Measurements from ENCODE around the gene EHD2.

Gene EHD2

DNA sequence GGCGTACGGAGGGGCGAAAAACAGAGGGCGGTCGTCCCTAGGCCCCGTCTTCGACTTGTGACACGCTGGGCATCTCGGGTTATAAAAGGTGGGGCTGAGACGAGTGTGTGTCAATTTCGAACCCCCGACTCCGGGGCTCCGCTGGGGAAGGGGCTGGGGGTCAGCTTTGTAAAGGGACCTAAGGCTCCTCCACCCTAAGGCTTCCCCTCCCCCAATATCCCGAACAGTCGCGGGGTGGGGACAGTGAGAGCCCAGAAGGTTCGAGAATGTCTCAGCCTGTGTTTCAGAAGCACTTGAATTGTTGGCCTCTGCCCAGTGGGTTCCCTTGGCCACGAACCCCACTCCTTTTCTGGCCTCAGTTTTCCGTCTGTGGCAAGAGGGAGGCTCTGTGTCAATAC is 65.7 kb downstream of the EHD2 start:
- Histone ChIP-seq H3K4me2 (ENCODE audit: insufficient read depth, low read length) (peak overlapping the region; percentile 88), H3K79me2 (ENCODE audit: insufficient read depth, low read length) (peaks cover 16% of the 10 kb centered on the region), H3K4me1 (ENCODE audit: insufficient read depth, low read length) (peaks cover 26% of the 10 kb centered on the region), H4K20me1 (ENCODE audit: insufficient read depth, low read length) (peaks cover 7% of the 10 kb centered on the region), H3K4me3 (ENCODE audit: low read depth in 1 of 2, low read length in 2 of 2) (peak overlapping the region; percentile 67 to 85; a peak in 3 of 4 replicates), H3K27me3 (ENCODE audit: insufficient read depth, low read length, poor library complexity) (no peaks in the 10 kb centered on the region), H3K9me3 (ENCODE audit: insufficient read depth, low read length, severe bottlenecking) (no peaks in the 10 kb centered on the region), H3K27ac (ENCODE audit: low read length) (peak overlapping the region; percentile 89; the same call in 1 of the 2 replicates), H2AFZ (ENCODE audit: low read depth, low read length) (peak overlapping the region; percentile 100), H3K36me3 (ENCODE audit: insufficient read depth, low read length) (peaks cover 12% of the 10 kb centered on the region), H3K9ac (ENCODE audit: low read depth, low read length) (peak overlapping the region; percentile 70)
- TF ChIP-seq EZH2 (IDR thresholded peaks at IDR 0.05; ENCODE audit: borderline replicate concordance, low read depth, low read length, severe bottlenecking) (no peak), CTCF (IDR thresholded peaks at IDR 0.05; ENCODE audit: borderline replicate concordance, extremely low read depth, low read length, poor library complexity, severe bottlenecking) (no peak)
- DNase-seq (no peak), ATAC-seq (ENCODE audit: insufficient read depth, low read depth) (no peak)

- Histone ChIP-seq H3K36me3 (ENCODE audit: insufficient read depth, low read length) (peaks cover 13% of the 10 kb centered on the region), H3K9ac (ENCODE audit: low read depth, low read length) (peak overlapping the region; percentile 70; the same call in 1 of the 2 replicates), H3K4me1 (ENCODE audit: insufficient read depth, low read length) (peaks cover 26% of the 10 kb centered on the region), H3K4me2 (ENCODE audit: insufficient read depth, low read length) (peak overlapping the region; percentile 88), H3K79me2 (ENCODE audit: insufficient read depth, low read length) (peaks cover 16% of the 10 kb centered on the region), H2AFZ (ENCODE audit: low read depth, low read length) (no peak overlapping the region), H3K27ac (ENCODE audit: low read length) (no peak overlapping the region), H3K27me3 (ENCODE audit: insufficient read depth, low read length, poor library complexity) (no peaks in the 10 kb centered on the region), H4K20me1 (ENCODE audit: insufficient read depth, low read length) (peaks cover 7% of the 10 kb centered on the region), H3K9me3 (ENCODE audit: insufficient read depth, low read length, severe bottlenecking) (no peaks in the 10 kb centered on the region), H3K4me3 (ENCODE audit: low read depth in 1 of 2, low read length in 2 of 2) (peak overlapping the region; percentile 67 to 85; a peak in 3 of 4 replicates)
- no peak for TF ChIP-seq CTCF (IDR thresholded peaks at IDR 0.05; ENCODE audit: borderline replicate concordance, extremely low read depth, low read length, poor library complexity, severe bottlenecking)
- TF ChIP-seq EZH2 (IDR thresholded peaks at IDR 0.05; ENCODE audit: borderline replicate concordance, low read depth, low read length, severe bottlenecking), result no peak
- DNase-seq, result no peak
- ATAC-seq (ENCODE audit: insufficient read depth, low read depth), result no peak
Measured at GRCh38 chr19:47779524-47780214, 66.4 kb downstream of the EHD2 start.

DNA sequence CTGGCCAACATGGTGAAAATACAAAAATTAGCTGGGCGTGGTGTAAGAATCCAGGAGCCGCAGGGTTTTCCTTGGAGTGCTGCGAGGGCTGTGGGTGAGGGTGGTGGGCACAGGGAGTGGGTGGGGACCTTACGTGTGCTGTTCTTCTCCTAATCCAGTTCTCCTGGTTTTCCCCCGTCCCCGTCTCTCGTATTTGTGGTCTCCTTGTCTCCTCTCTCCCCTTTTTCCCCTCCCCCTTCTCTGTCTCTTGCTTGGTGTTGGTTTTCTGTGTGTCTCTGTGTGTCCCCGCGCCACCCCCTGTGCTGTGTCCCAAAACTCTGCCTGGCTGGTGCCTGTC is 67.0 kb downstream of the EHD2 start:
- Histone ChIP-seq H3K4me3 (ENCODE audit: low read depth in 1 of 2, low read length in 2 of 2) (no peak overlapping the region), H3K79me2 (ENCODE audit: insufficient read depth, low read length) (peaks cover 16% of the 10 kb centered on the region), H3K27ac (ENCODE audit: low read length) (no peak overlapping the region), H3K9me3 (ENCODE audit: insufficient read depth, low read length, severe bottlenecking) (no peaks in the 10 kb centered on the region), H3K36me3 (ENCODE audit: insufficient read depth, low read length) (peaks cover 14% of the 10 kb centered on the region), H3K9ac (ENCODE audit: low read depth, low read length) (no peak overlapping the region), H4K20me1 (ENCODE audit: insufficient read depth, low read length) (peaks cover 7% of the 10 kb centered on the region), H3K27me3 (ENCODE audit: insufficient read depth, low read length, poor library complexity) (no peaks in the 10 kb centered on the region), H3K4me1 (ENCODE audit: insufficient read depth, low read length) (peaks cover 26% of the 10 kb centered on the region), H3K4me2 (ENCODE audit: insufficient read depth, low read length) (peak overlapping the region; percentile 88; the same call in 1 of the 2 replicates), H2AFZ (ENCODE audit: low read depth, low read length) (no peak overlapping the region)
- no peak for ATAC-seq (ENCODE audit: insufficient read depth, low read depth)
- no peak for DNase-seq
- no peak for TF ChIP-seq CTCF (IDR thresholded peaks at IDR 0.05; ENCODE audit: borderline replicate concordance, extremely low read depth, low read length, poor library complexity, severe bottlenecking)
- TF ChIP-seq EZH2 (IDR thresholded peaks at IDR 0.05; ENCODE audit: borderline replicate concordance, low read depth, low read length, severe bottlenecking), result no peak

All from DND-41 (cell line).